ENCODE measurements around the gene EPHA4. TPM values are rescaled to one million over a fixed set of nuclear protein-coding genes. Genes with fewer than 3 reads are reported as not detected.

Gene EPHA4
- total RNA-seq, 1 experiment from 2014 or later = 3.2 TPM

DNA sequence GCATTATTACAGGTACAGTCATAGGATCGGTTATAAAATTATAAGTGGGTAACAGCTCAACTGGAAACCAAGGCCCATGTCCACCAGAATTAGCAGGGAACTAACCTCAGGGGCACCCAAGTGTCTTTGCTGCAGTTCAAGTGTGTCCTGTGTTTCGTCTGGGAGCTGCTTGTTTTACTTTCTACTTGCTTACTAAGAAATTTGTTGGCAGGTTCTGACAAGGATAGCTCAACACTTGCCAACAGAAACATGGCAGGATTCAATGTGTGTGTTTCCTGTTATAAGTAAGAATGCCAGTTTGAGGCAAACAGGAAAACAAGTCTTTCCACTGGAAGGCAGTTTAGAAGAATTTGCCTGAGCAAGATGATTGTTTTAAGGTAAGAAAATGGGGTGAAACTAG lies 104.5 kb downstream of the EPHA4 start:
- no peak overlapping the region for H3K4me3 Mint-ChIP-seq (ENCODE audit: low read depth, unreplicated experiment)
- TF ChIP-seq, protein P1, sequence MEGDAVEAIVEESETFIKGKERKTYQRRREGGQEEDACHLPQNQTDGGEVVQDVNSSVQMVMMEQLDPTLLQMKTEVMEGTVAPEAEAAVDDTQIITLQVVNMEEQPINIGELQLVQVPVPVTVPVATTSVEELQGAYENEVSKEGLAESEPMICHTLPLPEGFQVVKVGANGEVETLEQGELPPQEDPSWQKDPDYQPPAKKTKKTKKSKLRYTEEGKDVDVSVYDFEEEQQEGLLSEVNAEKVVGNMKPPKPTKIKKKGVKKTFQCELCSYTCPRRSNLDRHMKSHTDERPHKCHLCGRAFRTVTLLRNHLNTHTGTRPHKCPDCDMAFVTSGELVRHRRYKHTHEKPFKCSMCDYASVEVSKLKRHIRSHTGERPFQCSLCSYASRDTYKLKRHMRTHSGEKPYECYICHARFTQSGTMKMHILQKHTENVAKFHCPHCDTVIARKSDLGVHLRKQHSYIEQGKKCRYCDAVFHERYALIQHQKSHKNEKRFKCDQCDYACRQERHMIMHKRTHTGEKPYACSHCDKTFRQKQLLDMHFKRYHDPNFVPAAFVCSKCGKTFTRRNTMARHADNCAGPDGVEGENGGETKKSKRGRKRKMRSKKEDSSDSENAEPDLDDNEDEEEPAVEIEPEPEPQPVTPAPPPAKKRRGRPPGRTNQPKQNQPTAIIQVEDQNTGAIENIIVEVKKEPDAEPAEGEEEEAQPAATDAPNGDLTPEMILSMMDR (IDR thresholded peaks at IDR 0.05; ENCODE audit: unreplicated experiment) = no peak
- H3K27me3 Mint-ChIP-seq (ENCODE audit: unreplicated experiment) = no peaks in the 10 kb centered on the region
- BruUV-seq (replicated peaks) = no TSS peak
- no peak for DNase-seq
- H3K27ac Mint-ChIP-seq (ENCODE audit: unreplicated experiment) = no peak overlapping the region
- intact Hi-C loops (cut with micrococcal nuclease; ENCODE audit: unreplicated experiment) = no loop called here
- H3K4me1 Mint-ChIP-seq (ENCODE audit: low read depth, unreplicated experiment) = no peaks in the 10 kb centered on the region
- no peaks in the 10 kb centered on the region for H3K36me3 Mint-ChIP-seq (ENCODE audit: insufficient read depth, unreplicated experiment)
- CTCF ChIA-PET = no interaction called here
- H3K9me3 Mint-ChIP-seq (ENCODE audit: low read depth, unreplicated experiment) = no peaks in the 10 kb centered on the region

DNA sequence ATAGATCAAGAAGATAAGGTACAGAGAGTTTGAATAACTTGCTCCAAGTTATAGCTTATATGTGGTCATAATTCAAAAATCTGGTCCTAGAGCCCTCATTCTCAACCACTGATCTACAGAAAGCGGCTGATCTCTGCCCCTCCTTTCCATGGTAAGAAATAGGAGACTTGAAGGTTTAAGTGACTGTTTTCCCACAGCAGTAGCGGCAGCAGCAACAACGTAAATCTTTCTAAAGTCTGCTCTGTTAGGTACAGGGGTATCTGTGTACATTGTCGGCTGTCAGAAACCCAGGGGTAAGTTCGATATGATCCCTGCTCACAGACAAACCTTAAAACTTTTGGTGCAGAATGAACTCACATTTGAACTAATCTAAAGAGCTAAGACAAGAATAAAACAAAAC lies 105.4 kb downstream of the EPHA4 start:
- Mint-ChIP-seq H3K9me3 (ENCODE audit: low read depth, unreplicated experiment) (no peaks in the 10 kb centered on the region), H3K27me3 (ENCODE audit: unreplicated experiment) (no peaks in the 10 kb centered on the region), H3K4me1 (ENCODE audit: low read depth, unreplicated experiment) (no peaks in the 10 kb centered on the region), H3K36me3 (ENCODE audit: insufficient read depth, unreplicated experiment) (no peaks in the 10 kb centered on the region), H3K27ac (ENCODE audit: unreplicated experiment) (no peak overlapping the region), H3K4me3 (ENCODE audit: low read depth, unreplicated experiment) (no peak overlapping the region)
- DNase-seq = no peak
- TF ChIP-seq, protein P1 (IDR thresholded peaks at IDR 0.05; ENCODE audit: unreplicated experiment) = no peak
- CTCF ChIA-PET = no interaction called here
- intact Hi-C loops (cut with micrococcal nuclease; ENCODE audit: unreplicated experiment) = no loop called here
- no TSS peak for BruUV-seq (replicated peaks)

DNA sequence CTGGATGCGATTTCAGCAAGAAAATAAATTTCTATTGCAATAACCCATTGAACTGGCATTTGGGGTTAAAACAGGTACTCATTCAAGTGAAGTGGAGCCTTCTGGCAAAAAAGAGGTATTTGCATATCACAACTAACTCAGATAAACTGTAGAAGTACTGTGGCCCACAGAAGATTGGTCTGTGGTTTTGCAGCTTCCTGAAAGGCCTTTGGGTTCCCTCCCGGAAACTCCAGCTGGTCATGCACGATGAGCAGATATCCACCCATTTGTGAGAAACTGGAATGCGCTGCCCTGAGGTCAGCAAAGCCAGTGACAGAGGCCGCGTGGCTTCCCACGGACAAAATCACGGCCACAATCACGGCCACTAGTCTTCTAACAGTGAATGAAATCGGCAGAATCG lies 106.3 kb downstream of the EPHA4 start:
- BruUV-seq (replicated peaks) = no TSS peak
- no peak overlapping the region for H3K27ac Mint-ChIP-seq (ENCODE audit: unreplicated experiment)

DNA sequence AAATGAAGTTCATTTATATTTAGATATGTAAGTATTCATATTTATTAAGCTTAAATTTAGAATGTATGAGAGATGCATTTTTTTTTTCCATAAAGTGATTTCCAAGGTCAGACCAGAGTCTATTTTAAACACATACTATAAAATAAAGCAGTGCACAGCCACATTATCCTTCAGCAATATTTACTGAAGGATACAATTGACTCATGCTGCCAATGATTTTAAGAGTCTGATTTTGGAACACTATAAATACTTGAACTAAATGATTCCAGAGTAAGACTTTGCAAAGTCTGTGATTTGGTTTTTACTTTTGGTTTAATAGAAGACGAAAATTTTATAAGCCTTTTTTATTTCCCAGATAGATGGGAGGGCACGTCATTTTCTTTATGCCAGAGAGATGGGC lies 107.1 kb downstream of the EPHA4 start:
- no peaks in the 10 kb centered on the region for H3K4me1 Mint-ChIP-seq (ENCODE audit: low read depth, unreplicated experiment)
- TF ChIP-seq, protein P1 (IDR thresholded peaks at IDR 0.05; ENCODE audit: unreplicated experiment) = no peak
- BruUV-seq (replicated peaks) = no TSS peak
- intact Hi-C loops (cut with micrococcal nuclease; ENCODE audit: unreplicated experiment) = no loop called here
- DNase-seq = no peak
- no peaks in the 10 kb centered on the region for H3K36me3 Mint-ChIP-seq (ENCODE audit: insufficient read depth, unreplicated experiment)
- CTCF ChIA-PET = interaction anchor here (0.5 kb wide), 1 partner anchor 142 kb away, joined by 3 read pairs; no protein-coding TSS in a partner anchor
- H3K27me3 Mint-ChIP-seq (ENCODE audit: unreplicated experiment) = no peaks in the 10 kb centered on the region
- no peak overlapping the region for H3K4me3 Mint-ChIP-seq (ENCODE audit: low read depth, unreplicated experiment)
- no peaks in the 10 kb centered on the region for H3K9me3 Mint-ChIP-seq (ENCODE audit: low read depth, unreplicated experiment)
- H3K27ac Mint-ChIP-seq (ENCODE audit: unreplicated experiment) = no peak overlapping the region

More for the DNA sequence above, 106.3 kb downstream of the EPHA4 start:
- no peaks in the 10 kb centered on the region for H3K27me3 Mint-ChIP-seq (ENCODE audit: unreplicated experiment)
- no peaks in the 10 kb centered on the region for H3K4me1 Mint-ChIP-seq (ENCODE audit: low read depth, unreplicated experiment)
- no peak for DNase-seq
- TF ChIP-seq, protein P1 (IDR thresholded peaks at IDR 0.05; ENCODE audit: unreplicated experiment) = no peak
- H3K9me3 Mint-ChIP-seq (ENCODE audit: low read depth, unreplicated experiment) = no peaks in the 10 kb centered on the region
- H3K36me3 Mint-ChIP-seq (ENCODE audit: insufficient read depth, unreplicated experiment) = no peaks in the 10 kb centered on the region
- no peak overlapping the region for H3K4me3 Mint-ChIP-seq (ENCODE audit: low read depth, unreplicated experiment)
- intact Hi-C loops (cut with micrococcal nuclease; ENCODE audit: unreplicated experiment) = no loop called here
- CTCF ChIA-PET = no interaction called here
